ENCODE data around the gene SLC5A9.
A peak's percentile ranks its signal among the peaks of the same experiment; 100 is the strongest.
"Not testable (repeated sequence)": the region's sequence is repeated elsewhere in the genome, so short reads cannot be mapped to it uniquely, and the experiment has no call there.

SLC5A9 gene

GRCh38 chr1:48246727-48247126 is 24.2 kb downstream of the SLC5A9 start:
- peak; percentile 59 for DNase-seq

- no peak for DNase-seq
These were observed 25.8 kb downstream of the SLC5A9 start for GRCh38 chr1:48248356-48248755.

GRCh38 chr1:48249868-48250267 is 27.4 kb downstream of the SLC5A9 start:
- DNase-seq = no peak

- no peak for DNase-seq
These were observed 28.1 kb downstream of the SLC5A9 start for GRCh38 chr1:48250572-48250971.

GRCh38 chr1:48251323-48251722 is 28.8 kb downstream of the SLC5A9 start:
- DNase-seq = no peak

GRCh38 chr1:48251821-48252220 is 29.3 kb downstream of the SLC5A9 start:
- DNase-seq = no peak

- DNase-seq = no peak
These were observed 31.7 kb downstream of the SLC5A9 start for GRCh38 chr1:48254254-48254653.

GRCh38 chr1:48258106-48258505 is 35.6 kb downstream of the SLC5A9 start:
- no peak for DNase-seq

GRCh38 chr1:48261881-48262400 is 39.4 kb downstream of the SLC5A9 start:
- no peak for DNase-seq

- no peak for DNase-seq
These were observed 40.5 kb downstream of the SLC5A9 start for GRCh38 chr1:48263041-48263440.

GRCh38 chr1:48266576-48266975 is 44.1 kb downstream of the SLC5A9 start:
- no peak for DNase-seq

GRCh38 chr1:48277437-48277836 is 54.9 kb downstream of the SLC5A9 start:
- not testable (repeated sequence) for DNase-seq

- DNase-seq = not testable (repeated sequence)
These were observed 59.8 kb downstream of the SLC5A9 start for GRCh38 chr1:48282329-48282728.

- DNase-seq = not testable (repeated sequence)
These were observed 62.3 kb downstream of the SLC5A9 start for GRCh38 chr1:48284696-48285420.

- no peak for DNase-seq
These were observed 63.0 kb downstream of the SLC5A9 start for GRCh38 chr1:48285525-48285924.

GRCh38 chr1:48291421-48291820 is 68.9 kb downstream of the SLC5A9 start:
- no peak for DNase-seq

- no peak for DNase-seq
These were observed 70.2 kb downstream of the SLC5A9 start for GRCh38 chr1:48292706-48293105.

- not testable (repeated sequence) for DNase-seq
These were observed 71.6 kb downstream of the SLC5A9 start for GRCh38 chr1:48294094-48294493.

- no peak for DNase-seq
These were observed 72.1 kb downstream of the SLC5A9 start for GRCh38 chr1:48294656-48295055.
